Uterus (tissue), 2 donors: ENCODE results near the gene OCIAD2.

Experiments
- POLR2A ChIP-seq, 2 donors: fragments of 450-650 bp; IDR thresholded peaks; one replicate each; pipeline ENCODE4 v1.6.1; 2016; ENCODE audit warnings: antibody characterized with exemption in 2 of 2, mild to moderate bottlenecking in 1 of 2, moderate library complexity in 1 of 2
- TF ChIP-seq, protein P1 (sequence below), 4 experiments: fragments of 200-600 bp in 2 of 4; fragments of 450-650 bp in 2 of 4; sonication (generic) in 2 of 4; IDR thresholded peaks; one replicate each; pipeline ENCODE4 v1.5.1; 2016 to 2019; ENCODE audit warnings: antibody characterized with exemption in 4 of 4, mild to moderate bottlenecking in 2 of 4, moderate library complexity in 1 of 4

DNA sequence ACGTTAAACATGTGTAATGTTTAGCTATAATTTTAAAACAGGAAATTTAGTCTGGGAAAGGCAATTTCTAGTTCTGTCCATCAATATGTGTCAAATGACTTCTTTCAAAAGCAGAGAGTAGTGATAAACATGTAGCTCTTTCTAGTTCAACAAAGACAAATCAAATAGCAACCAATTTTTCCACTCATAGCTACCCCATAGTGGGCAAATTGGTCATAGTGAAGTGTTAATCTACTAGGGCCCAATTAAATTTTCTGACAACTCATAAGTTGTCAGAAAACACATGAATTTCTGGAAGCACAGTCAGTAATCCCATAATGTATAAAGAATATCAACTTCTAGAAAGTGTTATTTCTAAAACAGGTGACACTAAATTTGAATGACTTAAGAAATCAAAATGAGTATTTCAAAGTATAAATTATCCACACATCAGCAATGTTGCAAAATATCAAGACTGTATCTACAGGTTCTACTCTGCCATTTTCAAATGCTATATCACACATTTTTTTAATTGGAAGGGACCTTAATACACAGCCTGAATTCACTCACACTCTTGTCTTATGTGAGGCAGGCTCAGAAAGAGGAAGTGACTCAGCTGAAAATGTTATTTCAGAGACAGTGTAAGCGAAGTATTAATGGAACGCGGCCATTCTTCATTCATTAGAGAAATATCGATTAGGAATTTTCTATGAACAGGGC, 7.7 kb downstream of the OCIAD2 start:
- no peak for TF ChIP-seq POLR2A (IDR thresholded peaks at IDR 0.05)
- TF ChIP-seq, protein P1, sequence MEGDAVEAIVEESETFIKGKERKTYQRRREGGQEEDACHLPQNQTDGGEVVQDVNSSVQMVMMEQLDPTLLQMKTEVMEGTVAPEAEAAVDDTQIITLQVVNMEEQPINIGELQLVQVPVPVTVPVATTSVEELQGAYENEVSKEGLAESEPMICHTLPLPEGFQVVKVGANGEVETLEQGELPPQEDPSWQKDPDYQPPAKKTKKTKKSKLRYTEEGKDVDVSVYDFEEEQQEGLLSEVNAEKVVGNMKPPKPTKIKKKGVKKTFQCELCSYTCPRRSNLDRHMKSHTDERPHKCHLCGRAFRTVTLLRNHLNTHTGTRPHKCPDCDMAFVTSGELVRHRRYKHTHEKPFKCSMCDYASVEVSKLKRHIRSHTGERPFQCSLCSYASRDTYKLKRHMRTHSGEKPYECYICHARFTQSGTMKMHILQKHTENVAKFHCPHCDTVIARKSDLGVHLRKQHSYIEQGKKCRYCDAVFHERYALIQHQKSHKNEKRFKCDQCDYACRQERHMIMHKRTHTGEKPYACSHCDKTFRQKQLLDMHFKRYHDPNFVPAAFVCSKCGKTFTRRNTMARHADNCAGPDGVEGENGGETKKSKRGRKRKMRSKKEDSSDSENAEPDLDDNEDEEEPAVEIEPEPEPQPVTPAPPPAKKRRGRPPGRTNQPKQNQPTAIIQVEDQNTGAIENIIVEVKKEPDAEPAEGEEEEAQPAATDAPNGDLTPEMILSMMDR (IDR thresholded peaks at IDR 0.05), result no peak
